CD4-positive, alpha-beta T cell treated with Interleukin-6 at 100 ng/mL for 8 hours (primary cell): ENCODE data around the gene PRRT2.
"Not testable (repeated sequence)": the region's sequence is repeated elsewhere in the genome, so short reads cannot be mapped to it uniquely, and the experiment has no call there.

ENCODE experiments used
- DNase-seq: peaks from one replicate; pipeline ENCODE4 v3.0.0-alpha.2; 2020; ENCODE audit warnings: mixed read lengths, low spot score

The PRRT2 gene

DNA sequence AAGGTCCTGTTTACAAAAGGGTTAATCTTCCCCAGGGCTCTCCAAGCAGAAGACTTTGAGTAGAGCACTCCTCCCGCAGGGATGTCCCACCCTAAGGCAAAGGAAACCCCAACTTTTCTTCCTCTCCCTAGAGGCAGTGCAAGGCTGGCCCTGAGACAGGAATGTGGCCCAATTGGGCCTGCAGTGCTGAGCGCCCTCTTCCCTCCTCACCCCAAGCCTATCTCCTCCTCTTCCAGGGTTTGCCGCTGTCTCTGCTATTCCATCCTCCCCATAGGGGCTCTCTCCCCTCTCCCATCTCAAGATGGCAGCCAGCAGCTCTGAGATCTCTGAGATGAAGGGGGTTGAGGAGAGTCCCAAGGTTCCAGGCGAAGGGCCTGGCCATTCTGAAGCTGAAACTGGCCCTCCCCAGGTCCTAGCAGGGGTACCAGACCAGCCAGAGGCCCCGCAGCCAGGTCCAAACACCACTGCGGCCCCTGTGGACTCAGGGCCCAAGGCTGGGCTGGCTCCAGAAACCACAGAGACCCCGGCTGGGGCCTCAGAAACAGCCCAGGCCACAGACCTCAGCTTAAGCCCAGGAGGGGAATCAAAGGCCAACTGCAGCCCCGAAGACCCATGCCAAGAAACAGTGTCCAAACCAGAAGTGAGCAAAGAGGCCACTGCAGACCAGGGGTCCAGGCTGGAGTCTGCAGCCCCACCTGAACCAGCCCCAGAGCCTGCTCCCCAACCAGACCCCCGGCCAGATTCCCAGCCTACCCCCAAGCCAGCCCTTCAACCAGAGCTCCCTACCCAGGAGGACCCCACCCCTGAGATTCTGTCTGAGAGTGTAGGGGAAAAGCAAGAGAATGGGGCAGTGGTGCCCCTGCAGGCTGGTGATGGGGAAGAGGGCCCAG is 1.0 kb downstream of the PRRT2 start:
- DNase-seq = no peak

GRCh38 chr16:29813644-29814562 is 1.9 kb downstream of the PRRT2 start:
- DNase-seq = no peak

DNA sequence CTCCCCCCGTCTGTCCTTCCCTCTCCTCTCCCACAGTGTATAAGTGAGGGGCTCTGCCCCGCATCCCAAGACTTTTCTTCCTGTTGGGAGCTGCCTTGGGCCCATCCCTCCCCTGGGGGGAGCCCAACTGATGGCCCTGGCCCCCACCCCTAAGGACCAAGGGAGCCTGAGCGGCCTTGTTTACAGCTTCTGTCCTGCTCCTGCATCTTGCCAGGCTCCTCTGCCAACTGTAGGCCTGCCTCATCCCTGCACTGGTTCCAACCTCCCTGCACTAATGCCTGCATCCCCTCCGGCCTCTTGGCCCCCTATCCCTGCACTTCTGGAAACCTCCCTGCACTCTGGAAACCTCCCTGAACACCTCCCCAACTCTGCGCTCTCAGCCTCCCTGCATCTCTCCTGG is 2.6 kb downstream of the PRRT2 start:
- DNase-seq = no peak

- no peak for DNase-seq
Observed at GRCh38 chr16:29815032-29815721, 3.2 kb downstream of the PRRT2 start.

DNA sequence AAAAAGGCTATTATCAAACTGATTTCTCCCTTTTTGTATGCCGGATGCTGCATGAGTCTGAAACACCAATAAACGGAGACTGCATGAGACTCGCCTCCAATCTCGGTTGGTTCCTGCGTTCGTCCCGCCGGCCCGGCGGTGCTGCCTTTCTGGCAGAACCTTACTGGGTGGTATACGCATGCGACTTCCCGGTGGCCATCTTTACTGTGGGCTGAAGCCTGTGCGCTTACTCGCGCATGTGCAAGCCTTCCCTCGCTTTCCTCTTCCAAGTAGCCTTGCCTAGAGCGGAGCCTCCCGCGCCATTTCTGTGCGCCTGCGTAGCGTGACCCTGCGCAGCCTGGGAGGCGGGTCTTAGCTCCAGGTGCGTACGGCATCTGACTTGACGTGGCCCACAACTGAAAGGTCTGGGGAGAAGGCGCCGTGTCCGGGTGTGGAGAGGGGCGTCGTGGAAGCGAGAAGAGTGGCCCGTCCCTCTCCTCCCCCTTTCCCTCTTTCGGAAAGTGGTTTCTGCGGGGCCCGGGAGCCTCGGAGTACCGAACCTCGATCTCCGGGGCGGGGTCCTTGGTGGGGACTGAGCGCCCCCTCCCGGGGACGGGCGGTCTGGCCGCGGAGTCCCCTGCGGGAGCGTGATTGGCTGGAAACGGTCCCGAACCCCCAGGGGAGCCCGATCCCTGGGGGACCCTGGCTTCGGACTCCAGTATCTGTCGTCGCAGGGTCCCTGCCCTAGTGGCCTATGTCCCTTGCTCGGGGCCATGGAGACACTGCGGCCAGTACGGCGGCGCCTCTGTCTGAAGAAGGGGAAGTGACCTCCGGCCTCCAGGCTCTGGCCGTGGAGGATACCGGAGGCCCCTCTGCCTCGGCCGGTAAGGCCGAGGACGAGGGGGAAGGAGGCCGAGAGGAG is 4.0 kb downstream of the PRRT2 start, which contains the start of gene PAGR1:
TSS of gene PAGR1 (plus strand) at position 360 of the 901 bp plus-strand sequence. CDS start at position 734, 374 bp downstream.
- DNase-seq = peak; percentile 99

DNA sequence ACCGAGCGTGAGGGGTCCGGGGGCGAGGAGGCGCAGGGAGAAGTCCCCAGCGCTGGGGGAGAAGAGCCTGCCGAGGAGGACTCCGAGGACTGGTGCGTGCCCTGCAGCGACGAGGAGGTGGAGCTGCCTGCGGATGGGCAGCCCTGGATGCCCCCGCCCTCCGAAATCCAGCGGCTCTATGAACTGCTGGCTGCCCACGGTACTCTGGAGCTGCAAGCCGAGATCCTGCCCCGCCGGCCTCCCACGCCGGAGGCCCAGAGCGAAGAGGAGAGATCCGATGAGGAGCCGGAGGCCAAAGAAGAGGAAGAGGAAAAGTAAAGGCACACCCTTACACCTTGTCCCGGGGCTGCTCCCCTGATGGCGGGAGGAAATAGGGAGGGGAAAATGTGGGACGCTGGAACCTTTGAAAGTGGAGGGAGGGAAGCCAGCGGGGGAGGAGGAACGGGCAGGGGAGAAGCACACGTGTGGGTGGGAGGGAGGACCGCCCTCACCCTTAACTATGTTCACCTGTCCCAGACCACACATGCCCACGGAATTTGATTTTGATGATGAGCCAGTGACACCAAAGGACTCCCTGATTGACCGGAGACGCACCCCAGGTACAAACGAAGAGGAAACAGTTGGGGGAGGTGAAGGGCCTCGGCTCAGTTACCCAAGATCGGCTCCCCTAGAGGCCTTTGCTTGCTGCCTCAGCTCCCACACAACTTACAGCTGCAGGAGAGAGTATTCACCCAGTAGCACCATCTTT is 4.9 kb downstream of the PRRT2 start:
- peak; percentile 50 for DNase-seq

DNA sequence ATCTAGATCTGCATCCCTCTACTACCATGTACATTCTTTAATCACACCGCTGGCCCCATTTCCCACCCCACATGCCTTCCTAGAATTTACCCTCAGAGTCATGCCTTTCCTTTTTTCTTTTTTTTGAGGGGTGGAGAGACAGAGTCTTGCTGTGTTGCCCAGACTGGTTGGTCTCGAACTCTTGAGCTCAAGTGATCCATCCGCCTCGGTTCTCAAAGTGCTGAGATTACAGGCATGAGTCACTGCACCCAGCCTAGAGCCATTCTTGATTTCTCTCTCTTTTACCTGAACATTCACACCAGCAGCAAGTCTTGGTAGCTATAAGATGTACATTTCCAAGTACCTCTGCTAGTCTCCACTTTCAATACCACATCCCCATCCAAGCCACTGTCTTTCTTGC is 6.1 kb downstream of the PRRT2 start:
- DNase-seq = no peak

- no peak for DNase-seq
Observed at GRCh38 chr16:29819506-29819905, 7.5 kb downstream of the PRRT2 start.

DNA sequence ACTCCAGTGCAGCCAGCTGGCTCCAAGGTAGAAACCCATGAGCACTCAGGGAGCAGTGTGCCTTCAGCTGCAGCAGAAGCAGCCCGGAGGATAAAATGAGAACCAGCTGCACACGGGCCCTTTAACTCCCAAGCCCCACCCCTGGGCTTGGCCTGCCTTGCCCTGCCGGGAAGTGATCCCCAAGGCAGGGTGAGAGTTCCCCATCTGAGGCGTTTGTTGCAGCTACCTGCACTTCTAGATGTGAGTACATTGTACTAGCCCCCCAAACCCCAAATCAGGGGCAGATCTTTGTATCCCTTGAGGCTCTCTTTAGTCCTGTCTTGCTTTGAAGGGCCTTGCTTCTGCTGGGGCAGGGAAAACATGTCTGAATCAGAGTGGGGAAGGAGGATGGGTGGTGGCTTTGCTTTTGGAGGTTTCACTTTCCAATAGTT is 8.3 kb downstream of the PRRT2 start, which contains the start of gene MVP:
TSS of gene MVP (plus strand) at position 192 of the 431 bp plus-strand sequence. CDS start 10,088 bp downstream, outside the sequence.
- DNase-seq = peak; percentile 61

GRCh38 chr16:29820730-29821642 is 9.0 kb downstream of the PRRT2 start:
- DNase-seq = peak; percentile 54

DNA sequence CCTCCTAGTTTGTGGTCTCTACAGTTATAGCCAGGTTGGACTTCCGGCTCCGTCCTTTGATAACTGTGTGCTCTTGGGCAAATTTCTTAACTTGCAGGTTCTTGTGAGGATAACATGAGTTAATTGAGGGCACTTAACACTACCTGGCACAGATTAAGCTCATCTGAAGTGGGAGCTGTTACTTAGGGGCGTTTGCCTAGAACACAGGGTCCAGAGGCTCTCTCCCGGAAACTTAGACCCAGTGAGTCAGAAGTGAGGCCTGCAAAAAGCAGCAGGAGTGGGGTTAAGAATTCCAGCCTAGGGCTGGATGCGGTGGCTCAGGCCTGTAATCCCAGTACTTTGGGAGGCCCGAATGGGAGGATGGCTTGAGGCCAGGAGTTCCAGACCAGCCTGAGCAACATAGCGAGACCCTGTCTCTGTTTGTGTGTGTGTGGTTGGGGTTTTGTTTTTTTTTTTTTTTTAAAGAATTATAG is 9.7 kb downstream of the PRRT2 start:
- DNase-seq = no peak

GRCh38 chr16:29824589-29825144 is 12.7 kb downstream of the PRRT2 start:
- DNase-seq = no peak

DNA sequence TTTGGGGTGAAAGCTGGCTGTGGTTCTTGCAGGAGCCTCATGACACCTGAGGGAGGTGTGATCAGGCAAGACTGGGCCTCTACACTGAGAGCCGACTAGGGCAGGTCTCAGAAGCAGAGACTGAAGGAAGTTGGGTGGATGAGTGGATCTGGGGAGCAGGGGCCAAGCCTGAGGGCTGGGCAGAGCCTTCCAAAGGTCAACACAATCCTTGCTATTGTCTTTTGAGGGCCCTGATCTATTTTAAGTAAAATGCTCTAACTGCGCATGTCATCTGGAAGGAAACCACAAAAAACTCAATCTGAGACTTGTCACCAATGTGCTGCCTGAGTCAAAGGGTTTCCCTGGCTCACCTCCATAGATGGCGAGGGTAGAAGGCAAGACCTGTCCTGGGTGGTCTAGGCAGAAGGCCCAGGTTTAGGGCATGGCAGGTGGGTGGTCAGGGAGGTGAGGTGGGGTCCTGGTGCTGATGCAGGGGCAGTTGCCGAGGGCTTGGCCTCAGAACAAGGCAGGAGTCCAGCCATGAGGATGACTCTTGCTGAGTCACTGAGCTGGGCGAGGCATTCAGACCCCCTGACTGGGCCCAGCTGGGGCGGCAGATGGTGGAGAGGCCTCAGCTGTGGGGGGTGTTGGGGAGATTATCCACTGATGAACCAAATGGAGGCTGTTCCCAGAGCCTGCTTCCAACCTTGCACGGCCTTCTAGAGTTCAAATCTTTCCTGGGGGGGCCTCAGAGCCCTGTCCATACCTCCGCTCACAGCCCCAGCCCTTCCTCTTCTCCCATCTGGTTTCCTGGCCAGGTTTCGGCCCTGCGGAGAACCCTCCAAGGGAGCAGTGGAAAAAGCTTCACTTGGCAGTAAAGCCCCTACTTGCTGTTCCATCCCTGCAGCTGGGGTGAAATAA is 13.4 kb downstream of the PRRT2 start:
- peak; percentile 47 for DNase-seq

DNA sequence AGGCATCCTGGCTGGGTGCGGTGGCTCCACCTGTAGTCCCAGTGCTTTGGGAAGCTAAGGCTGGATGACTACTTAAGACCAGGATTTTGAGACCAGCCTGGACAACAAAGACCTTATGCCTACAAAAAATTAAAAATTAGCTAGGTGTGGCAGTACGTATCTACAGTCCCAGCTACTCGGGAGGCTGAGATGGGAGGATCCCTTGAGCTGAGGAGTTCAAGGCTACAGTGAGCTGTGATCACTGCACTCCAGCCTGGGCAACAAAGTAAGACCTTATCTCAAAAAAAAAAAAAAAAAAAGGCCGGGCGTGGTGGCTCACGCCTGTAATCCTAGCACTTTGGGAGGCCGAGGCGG is 14.3 kb downstream of the PRRT2 start:
- DNase-seq = no peak

DNA sequence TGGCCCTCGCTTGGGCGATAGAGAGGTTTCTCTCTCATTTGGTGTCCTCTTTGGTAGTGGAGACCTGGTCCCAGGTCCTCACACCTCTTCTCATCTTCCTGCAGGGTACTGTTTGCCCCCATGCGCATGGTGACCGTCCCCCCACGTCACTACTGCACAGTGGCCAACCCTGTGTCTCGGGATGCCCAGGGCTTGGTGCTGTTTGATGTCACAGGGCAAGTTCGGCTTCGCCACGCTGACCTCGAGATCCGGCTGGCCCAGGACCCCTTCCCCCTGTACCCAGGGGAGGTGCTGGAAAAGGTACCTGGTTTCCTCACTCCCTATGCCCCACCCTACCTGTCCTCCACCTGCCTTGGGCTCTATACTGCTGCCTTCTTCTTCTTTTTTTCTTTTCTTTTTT is 18.8 kb downstream of the PRRT2 start:
- no peak for DNase-seq

- DNase-seq = no peak
Observed at GRCh38 chr16:29831490-29831889, 19.5 kb downstream of the PRRT2 start.

GRCh38 chr16:29833219-29833618 is 21.2 kb downstream of the PRRT2 start:
- DNase-seq = not testable (repeated sequence)

- no peak for DNase-seq
Observed at GRCh38 chr16:29834079-29834478, 22.1 kb downstream of the PRRT2 start.
